Stimulated activated CD4-positive, alpha-beta T cell treated with anti-CD3 and anti-CD28 coated beads, Interleukin-12 subunit alpha, Interleukin-12 subunit beta, amount 100 ng/mL, for 24 hours (primary cell): ENCODE data around the gene C9.
A peak's percentile ranks its signal among the peaks of the same experiment; 100 is the strongest.
"Not testable (repeated sequence)": the region's sequence is repeated elsewhere in the genome, so short reads cannot be mapped to it uniquely, and the experiment has no call there.

ENCODE experiments used
- DNase-seq, 2 experiments: peaks; one replicate each; pipeline ENCODE4 v3.0.0-alpha.2; 2020; ENCODE audit warnings: low read depth in 2 of 2

The C9 gene

DNA sequence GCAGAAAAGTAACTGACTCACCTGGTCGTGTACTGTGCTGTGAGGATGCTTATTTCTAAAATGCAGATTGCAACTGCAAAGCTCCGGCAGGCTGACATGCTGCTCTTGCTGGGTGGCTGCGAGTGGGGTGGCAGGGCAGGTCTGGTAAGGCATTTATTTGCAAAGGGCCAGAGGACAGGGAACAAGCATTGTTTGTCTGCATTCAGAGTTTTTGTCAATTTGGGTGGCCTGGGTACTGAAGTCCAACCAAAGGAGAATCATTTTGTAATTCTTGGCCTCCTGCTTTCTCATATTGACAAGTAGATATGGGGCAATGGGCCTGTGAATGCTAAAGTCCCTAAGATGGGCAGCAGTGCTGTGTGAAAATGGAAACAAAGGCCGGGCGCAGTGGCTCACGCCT lies at the start of gene C9:
Gene C9, minus strand, starts transcription at position 129 of the 400 bp plus-strand sequence. Its CDS starts 31 bp downstream, at position 98.
- no peak for DNase-seq

DNA sequence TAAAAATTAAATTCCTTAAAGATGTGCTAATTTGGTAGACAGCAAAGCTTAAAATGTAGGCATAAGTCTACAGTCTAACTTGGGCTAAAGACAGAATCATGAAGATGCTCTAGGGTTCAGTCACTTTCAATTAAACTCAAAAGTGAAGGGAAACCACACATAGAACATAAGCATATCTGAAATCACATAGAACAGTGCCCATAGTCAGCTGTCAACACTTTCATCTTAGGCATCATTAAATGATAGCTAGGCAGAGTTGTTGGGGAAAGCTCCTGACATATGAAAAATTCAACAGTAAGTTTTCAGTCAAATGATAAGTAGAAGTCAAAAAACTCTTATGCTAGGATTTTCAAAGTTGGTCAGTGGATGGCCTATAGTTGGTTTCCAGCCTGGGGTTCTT lies 49.5 kb upstream of the C9 start:
- DNase-seq, result no peak

DNA sequence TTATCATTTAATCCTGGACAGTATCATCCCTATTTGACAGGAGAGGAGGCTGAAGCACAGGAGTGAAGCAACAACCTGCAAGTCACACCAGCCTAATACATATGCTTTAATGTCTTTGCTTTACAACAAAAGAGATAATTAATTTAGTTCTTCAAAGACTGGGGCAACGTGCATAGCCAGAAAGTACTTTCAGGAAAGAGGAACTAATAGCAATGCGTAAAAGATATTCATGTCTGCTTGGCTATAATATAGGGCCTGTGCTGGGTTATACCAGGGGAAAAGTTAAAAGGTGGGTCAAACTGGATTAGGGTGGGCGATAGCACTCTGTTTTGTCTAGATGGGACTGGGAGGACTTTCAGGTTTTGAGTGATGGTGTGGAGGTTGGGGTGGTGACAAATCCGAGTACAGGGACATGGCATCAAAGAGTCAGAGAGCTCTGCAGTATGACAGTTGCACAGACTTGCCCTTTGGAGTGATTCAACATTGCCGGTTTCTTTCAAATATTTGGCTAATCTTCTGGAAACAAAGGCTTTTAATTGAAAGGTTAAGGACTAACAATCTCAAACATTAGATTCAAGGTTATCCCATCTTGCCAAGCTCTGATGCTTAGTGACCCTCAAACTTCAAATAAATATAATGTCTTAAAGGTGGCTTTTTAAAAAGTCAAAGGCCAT lies 48.6 kb upstream of the C9 start:
- DNase-seq, result no peak

DNA sequence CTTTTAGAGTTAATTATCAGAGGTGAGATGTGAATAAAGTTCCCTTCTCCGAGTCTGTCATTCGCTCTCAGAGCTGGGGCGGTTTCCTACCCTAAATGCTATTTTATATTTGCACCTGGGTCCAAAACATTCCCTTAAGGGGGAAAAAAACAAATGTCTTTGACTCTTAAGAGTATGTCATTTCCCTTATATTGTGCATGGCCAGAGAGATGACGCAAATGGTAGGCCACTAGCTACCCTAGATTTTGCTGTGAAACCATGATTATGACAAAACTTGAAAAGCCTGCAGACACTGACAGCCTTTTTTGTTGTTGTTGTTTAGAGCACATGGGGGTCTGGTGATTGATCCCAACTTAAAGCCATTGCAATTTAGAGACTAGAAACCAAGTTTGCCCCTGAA lies 47.7 kb upstream of the C9 start:
- DNase-seq, result no peak

DNA sequence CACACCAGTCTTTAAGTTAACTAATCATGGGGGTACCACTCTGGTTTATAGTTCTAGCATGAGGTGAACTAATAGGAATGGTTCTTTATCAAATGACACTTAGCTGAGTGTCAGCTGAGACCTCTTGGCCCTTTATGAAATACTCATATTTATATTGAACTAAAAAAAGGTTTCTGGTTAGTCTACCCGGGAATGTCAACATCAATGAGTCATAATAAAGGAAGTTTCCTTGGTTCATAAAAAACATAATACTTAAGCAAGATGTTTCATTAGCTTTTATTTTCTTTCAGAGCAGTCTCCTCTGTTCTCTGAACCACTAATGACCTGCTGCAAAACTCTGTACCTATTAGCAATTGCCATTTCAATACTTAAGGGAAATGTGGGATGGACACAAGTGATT lies 46.8 kb upstream of the C9 start:
- DNase-seq, result no peak

DNA sequence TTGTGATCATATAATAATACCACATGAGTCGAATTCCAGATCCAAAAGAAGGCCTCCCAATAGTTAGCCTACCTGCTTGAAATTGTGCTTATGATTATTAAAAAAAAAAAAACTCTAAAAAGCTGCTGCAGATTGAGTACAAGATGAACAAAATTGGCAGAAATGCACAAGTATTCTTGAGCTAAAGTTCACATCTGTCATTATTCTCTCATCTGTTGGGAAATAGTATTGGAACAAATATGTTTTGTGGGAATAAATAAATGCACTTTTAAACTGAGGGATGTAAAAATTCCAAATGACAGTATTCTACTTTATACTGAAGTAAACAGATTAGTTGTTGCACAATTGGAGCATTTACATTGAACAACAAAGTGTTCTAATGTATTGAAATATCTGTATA lies 44.7 kb upstream of the C9 start:
- DNase-seq, result no peak

DNA sequence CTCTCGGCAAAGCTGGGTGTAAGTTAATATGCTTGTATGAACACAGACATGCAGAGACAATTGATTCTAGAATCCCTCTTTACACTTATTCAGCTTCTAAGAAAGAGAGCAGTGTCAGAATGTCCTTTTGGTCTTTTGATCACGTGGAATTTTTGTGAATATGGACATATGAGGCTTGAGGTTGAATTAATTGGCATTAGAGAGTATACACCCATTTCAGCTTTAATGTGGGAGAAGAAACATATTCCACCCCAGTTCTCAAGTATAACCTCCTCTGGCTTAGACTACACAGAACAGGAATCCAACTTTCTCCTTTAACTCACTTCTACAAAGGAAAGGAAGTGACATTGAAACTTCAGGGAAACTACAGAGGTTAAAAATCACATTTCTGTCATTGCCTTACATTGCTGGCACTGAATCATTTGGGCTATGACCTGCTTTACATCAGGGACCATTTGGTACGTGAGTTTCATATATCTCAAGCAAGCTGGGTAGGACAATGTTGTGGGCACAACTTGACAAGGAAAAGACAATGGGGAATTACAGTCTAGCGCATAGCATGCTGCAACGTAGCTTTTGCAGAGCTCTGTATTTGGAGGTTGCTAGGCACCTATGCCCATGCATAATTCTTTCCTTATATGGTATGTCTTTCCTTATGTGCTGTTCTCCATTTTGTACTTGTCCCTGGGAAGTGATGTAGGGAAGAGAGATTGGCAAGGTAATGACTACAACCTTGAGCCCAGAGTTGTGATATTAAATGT lies 41.0 kb upstream of the C9 start:
- no peak for DNase-seq

DNA sequence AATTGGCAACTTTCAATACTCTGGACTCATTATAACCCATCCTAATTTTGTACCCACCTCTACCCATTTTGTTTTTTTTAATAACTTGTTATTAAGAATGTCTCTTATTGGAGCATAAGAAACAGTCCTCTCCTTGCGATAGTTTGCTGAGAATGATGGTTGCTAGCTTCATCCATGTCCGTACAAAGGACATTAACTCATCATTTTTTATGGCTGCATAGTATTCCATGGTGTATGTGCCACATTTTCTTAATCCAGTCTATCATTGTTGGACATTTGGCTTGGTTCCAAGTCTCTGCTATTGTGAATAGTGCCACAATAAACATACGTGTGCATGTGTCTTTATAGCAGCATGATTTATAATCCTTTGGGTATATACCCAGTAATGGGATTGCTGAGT lies 39.5 kb upstream of the C9 start:
- not testable (repeated sequence) for DNase-seq

DNA sequence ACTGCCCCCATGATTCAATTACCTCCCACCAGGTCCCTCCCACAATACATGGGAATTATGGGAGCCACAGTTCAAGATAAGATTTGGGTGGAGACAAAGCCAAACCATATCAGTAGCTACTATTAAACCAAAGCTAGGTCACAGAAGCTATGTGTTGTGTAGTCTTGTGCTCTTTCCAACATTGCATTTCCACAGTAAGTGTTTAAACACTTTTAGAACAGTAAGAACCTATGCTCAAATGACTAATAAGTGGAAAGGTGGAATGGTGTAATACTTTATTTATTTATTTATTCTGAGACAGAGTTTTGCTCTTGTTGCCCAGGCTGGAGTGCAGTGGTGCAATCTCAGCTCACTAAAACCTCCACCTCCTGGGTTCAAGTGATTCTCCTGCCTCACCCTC lies 37.8 kb upstream of the C9 start:
- not testable (repeated sequence) for DNase-seq

DNA sequence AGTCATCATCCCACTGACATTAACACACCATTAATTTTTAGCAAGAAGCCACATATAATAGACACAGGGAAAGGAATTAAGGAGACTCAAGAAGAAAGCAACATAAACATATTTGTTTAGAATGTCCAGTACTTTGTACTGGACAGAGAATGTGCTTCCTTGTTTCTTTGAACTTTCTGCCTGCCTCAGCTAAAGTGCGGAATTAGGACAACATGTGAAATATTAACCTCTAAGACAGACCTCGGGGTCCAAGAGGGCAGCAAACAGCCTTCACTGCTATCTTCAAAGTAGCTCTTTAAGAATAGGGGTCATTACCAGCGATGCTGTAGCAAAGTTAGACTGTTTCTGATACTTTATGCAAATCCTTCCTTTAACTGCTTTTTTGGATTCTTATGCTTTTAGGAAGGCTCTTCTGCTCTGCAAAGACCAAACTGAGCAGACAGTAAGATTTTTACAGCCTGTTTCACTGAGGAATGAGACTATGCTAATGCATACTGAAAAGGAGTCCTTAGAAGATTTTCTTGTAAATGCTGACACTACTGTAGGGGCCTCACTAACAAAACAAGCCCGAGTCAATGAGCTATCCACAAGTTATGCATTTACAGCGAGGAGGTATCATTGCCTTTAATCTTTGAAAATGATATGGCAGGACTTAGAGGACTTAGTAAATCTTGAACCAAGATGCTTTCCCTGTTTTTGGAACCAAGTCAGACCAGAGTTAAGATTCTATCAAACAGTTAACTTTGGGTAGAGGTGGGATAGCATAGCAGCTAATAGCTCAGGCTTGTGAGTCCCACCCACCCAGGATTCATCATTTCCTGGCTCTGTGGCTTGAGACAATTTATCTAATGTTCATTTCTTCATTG lies 36.7 kb upstream of the C9 start:
- DNase-seq, result no peak

DNA sequence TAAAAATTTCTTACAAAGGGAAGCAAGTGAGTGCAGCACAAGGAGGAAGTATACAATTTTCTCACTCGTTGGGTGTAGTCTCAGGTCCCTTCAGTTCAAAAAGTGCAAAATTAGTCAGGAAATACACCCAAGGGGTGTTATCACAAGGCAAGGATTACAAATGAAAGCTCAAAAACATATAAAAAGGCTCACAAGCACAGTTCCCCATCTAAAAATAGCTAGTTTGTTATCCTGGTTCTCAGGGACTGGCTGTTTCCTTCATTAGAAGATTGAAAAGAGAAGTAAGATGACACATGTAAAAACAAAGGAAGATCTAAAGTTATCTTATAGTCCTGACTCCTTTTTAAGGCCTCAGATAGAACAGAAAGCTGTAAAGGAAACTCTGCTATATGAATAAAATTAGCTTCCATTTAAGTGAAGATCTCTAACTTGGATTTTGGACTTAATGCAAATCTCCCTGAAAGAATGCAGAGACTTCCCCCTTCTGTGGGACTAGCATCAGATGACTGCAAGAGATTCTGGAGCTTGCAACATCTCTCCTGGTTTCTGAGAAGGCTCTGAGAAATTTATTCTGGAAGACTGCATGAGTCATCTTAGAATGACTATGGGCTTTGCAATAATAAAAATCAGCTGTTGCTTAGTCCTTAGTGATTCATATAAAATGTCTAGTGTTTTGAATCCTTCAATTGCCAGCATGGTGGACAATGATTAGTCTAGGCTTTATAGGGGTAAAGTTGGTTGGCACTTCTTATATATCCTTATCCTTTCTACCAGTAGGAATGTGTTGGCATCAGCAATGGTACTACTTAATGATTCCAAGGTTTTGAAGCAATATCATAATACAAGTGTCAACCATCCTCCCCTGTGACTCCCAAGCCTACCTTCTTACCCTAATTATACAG lies 35.1 kb upstream of the C9 start:
- DNase-seq, result no peak

DNA sequence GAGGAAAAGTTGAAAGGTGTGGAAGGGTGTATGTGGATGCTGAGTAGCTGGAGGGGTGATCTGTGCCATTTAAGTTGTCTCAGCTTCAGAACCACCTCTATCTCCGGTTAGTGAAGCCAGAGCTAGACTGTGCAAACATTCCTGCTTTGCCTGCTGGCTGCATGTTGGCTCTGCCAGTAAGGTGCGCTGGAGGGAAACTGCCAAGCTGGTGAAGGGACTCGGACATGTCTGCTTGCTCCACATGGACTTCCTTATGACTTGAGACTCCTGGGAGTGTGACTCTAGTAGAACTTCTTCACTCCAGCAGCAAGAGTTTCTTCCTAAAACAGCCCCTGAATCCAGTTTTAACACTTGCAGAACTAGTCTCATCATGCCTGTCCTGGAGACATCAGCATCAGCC lies 32.5 kb upstream of the C9 start:
- no peak for DNase-seq

DNA sequence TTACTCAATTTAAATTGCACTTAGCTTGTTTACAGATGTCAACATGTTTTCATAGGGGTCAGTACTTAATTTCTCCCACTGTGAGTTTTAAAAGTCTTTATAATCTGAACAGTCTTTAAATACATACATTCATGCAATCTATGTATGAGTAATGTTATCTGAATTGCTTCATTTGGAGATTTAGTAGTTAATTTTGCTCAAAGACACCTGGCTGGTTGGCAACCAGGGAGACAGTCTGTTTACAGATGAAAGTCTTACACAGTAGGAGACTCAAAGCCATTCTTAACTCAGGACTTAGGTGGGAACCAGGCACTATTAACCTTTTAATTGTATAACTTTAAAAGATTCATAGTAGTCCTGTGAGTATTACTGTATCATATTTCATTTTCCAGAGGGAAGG lies 31.2 kb upstream of the C9 start:
- DNase-seq, result no peak

DNA sequence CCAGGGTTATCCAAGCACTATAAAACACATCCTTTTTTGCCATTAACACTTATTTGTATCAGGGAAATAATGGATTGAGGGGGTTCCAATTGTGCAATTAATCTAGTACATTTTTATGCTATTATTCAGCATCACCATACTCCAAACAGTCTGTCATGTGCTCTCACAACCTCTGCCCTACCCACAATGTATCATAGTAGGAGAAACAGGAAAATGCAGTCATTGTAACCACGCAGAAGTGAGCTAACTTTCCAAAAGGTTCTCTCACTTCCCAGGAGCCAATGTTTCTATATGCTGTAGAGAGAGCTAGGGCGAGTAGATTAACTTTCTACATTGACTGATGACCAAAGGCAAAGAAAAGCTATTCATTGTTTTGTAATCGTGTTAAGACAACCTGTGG lies 30.7 kb upstream of the C9 start:
- DNase-seq, result no peak

DNA sequence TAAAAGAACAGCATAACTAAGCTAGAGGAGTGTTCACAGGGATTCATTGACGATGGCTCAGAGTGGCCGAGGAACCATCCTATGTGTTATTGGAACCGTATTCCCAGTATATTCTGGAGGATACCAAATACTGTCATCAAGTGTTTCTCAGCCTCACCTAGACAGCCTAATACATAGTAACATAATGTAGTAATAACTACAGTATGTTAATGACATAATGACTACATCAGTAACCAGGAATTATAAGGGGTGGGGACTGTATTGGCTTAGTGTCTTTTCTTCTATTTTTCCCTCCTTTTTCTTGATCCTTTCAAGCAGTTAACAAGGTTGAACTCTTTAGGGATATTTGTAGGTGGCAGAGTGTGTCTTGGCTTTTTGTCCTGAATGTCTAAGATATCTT lies 26.6 kb upstream of the C9 start:
- no peak for DNase-seq

DNA sequence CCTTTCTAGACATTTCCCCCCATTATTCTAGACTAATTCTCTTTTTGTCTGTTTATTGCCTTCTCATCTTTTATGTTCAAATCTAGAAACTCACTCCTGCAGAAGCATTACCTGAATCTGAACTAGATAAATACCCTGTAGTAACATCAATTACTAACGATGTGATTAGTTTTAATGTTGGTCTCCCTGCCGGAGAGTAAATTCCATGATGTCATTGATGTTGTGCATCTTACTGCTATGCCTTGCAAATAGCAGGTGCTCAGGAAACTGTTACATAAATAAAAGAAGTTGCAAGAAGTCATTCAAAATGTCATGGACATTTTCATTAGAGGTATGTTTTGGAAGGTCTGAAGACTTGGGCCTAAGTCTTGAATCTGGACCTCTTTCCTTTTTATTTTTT lies 23.0 kb upstream of the C9 start:
- DNase-seq, result no peak

DNA sequence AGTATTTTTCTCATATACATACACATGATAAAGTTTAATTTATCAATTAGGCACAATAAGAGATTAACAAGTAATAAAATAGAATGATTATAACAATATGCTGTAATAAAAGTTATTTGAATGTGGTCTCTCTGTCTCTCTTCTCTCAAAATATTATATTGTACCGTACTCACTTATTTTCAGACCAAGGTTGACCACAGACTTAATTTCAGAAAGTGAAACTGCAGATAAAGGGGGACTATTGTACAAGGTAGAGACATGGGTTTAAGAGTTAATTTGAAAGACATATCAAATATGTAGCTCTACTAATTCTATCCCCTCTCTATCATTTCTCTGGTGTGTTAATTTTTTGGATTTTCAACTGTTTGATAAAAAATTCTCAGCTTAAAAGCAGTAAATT lies 20.0 kb upstream of the C9 start:
- no peak for DNase-seq

DNA sequence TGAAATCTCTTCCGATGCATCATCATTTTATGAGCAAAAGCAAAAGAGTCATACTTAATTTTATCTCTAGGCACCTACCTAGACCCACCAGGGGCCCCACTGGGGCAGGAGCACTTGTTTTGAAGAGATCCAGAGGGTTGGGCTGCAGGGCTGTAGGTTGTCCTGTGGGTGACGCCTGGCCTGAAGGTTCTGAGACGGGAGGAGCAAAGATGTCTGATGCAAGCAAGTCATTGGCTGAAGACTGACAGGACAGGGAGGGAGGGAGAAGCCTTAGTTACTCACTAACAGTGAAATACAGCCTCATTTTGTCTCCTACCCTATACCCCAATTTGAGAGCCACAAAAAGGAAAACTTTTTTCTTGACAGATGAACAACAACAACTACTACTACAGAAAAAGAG lies 17.1 kb upstream of the C9 start:
- no peak for DNase-seq

DNA sequence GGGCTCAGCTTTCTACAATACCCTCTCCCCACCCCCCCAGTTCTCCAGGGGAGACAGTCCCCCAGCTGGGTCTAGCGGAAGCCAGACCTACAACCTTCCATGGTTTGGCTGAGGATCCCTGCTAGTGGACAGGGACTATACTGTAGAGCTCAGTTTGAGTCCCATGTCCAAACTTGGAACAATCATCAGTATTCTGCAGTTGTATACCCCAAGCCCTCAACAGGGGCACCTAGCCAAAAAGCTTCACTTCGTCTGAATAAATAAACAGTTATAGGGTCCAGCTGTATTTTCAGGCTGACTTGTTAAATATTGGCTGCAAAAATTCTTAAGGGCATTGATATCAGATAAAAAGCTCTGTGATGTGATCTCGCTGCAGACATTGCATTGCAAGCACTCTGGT lies 15.4 kb upstream of the C9 start:
- no peak for DNase-seq

DNA sequence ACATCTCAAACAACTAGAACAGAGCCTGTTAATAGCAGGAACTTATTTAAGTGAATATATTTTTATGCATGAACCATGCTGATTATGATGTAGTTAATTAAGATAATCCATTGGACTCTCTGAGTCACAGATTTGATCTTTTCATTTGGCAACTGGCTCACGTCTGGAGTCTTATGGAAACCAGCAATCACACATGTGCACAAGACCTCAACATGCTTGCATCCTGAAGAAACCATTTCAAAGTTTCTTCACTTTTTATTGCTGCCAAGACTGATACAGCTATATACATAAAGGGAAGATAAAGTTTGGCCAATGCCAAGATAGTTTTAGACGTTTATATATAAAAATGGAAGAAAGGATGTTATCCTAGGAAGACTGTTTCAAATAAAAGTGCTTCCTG lies 13.3 kb upstream of the C9 start:
- no peak for DNase-seq

DNA sequence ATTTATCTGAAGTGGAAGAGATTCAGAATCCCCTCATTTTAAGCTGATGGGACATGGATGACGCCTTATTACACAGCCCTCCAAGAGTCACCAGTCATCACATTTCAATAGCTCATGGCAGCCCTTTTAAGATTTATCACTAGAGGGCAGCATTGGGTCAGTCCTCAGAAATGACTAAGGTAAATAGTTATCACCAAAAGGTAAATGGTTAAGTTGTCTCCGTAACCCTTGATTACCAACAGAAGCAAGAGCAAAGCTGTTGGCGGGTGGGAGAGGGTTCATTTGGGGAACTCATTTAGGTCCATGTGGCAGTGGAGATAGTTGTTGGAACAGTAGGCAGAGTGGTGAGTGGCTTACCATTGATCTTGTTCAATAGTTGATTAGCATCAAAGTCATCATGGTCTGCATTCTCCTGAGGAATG lies 12.0 kb upstream of the C9 start:
- DNase-seq, result peak in 1 of 2 experiments; percentile 16

DNA sequence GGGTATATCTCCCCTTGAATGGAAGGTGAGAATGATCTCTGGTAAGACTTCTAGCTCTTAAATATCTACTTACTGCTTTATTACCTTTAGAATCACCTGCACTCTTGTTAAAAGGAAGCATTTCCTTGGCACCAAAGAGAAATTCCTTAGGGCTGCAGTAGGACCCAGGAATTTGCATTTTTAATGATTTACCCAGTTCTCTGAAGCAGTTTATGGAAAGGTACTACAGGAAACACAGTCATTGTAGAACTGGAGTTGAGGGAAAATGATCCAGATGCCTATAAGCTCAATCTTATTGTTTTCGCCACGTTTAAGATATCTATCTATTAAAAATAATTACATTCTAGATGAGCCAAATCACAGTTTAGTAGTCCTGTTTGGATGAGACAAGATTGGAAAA lies 9.5 kb upstream of the C9 start:
- no peak for DNase-seq
